GM21723 (cell line): Measurements from ENCODE around the gene GLCE.
"Not testable (repeated sequence)": the region's sequence is repeated elsewhere in the genome, so short reads cannot be mapped to it uniquely, and the experiment has no call there.

Experiments used
- ATAC-seq: cut with Tn5 transposase; IDR thresholded peaks from one replicate; pipeline ENCODE4 v1.9.1; 2021; ENCODE audit warnings: mild to moderate bottlenecking, moderate library complexity; ENCODE audit not compliant: unreplicated experiment

The GLCE gene

GRCh38 chr15:69158201-69158842 lies 2.1 kb upstream of the GLCE start:
- ATAC-seq: no peak

GRCh38 chr15:69158843-69159240 lies 1.6 kb upstream of the GLCE start:
- no peak for ATAC-seq

- ATAC-seq: no peak
Observed at GRCh38 chr15:69159805-69160140, 662 bp upstream of the GLCE start.

- ATAC-seq: no peak
Observed at GRCh38 chr15:69161079-69161877, 843 bp downstream of the GLCE start.

- ATAC-seq: no peak
Observed at GRCh38 chr15:69161878-69162213, 1.4 kb downstream of the GLCE start.

- no peak for ATAC-seq
Observed at GRCh38 chr15:69163141-69163669, 2.8 kb downstream of the GLCE start.

- no peak for ATAC-seq
Observed at GRCh38 chr15:69164807-69165636, 4.6 kb downstream of the GLCE start.

- no peak for ATAC-seq
Observed at GRCh38 chr15:69165637-69166025, 5.2 kb downstream of the GLCE start.

GRCh38 chr15:69167218-69167846 lies 6.9 kb downstream of the GLCE start:
- ATAC-seq: no peak

GRCh38 chr15:69168361-69168760 lies 7.9 kb downstream of the GLCE start:
- not testable (repeated sequence) for ATAC-seq

- ATAC-seq: not testable (repeated sequence)
Observed at GRCh38 chr15:69169540-69169939, 9.1 kb downstream of the GLCE start.

- ATAC-seq: no peak
Observed at GRCh38 chr15:69170597-69170996, 10.2 kb downstream of the GLCE start.

- no peak for ATAC-seq
Observed at GRCh38 chr15:69172847-69173246, 12.4 kb downstream of the GLCE start.

- no peak for ATAC-seq
Observed at GRCh38 chr15:69175536-69175935, 15.1 kb downstream of the GLCE start.

GRCh38 chr15:69181424-69181823 lies 21.0 kb downstream of the GLCE start:
- ATAC-seq: no peak

- ATAC-seq: no peak
Observed at GRCh38 chr15:69185216-69185615, 24.8 kb downstream of the GLCE start.

- ATAC-seq: no peak
Observed at GRCh38 chr15:69185706-69186105, 25.3 kb downstream of the GLCE start.

GRCh38 chr15:69189157-69189556 lies 28.7 kb downstream of the GLCE start:
- ATAC-seq: no peak

- no peak for ATAC-seq
Observed at GRCh38 chr15:69190091-69190490, 29.7 kb downstream of the GLCE start.

- ATAC-seq: no peak
Observed at GRCh38 chr15:69190504-69190903, 30.1 kb downstream of the GLCE start.
